Naive B cell (primary cell): ENCODE data around the gene MPI. TPM values are rescaled to one million over a fixed set of nuclear protein-coding genes. Genes with fewer than 3 reads are reported as not detected.

Experiments
- ATAC-seq, 2 donors: fragments of 150-1000 bp; cut with Tn5 transposase; 2 replicates each; pipeline ENCODE4 v1.10.0; 2021; ENCODE audit warnings: low read depth in 2 of 2, mild to moderate bottlenecking in 2 of 2, moderate library complexity in 2 of 2
- DNase-seq: peaks from one replicate; pipeline ENCODE4 v3.0.0; 2022
- H3K27ac Mint-ChIP-seq, 6 donors: one replicate each; pipeline ENCODE4 v1.8.0; 2020 to 2022; ENCODE audit warnings: mild to moderate bottlenecking in 6 of 6, mixed read lengths in 6 of 6, moderate library complexity in 5 of 6, inconsistent platforms in 2 of 6
- H3K27me3 Mint-ChIP-seq, 3 donors: one replicate each; pipeline ENCODE4 v1.8.0; 2021 to 2022; ENCODE audit warnings: mixed read lengths in 3 of 3, mild to moderate bottlenecking in 1 of 3
- H3K36me3 Mint-ChIP-seq, 2 donors: one replicate each; pipeline ENCODE4 v1.8.0; 2020 to 2022; ENCODE audit warnings: mixed read lengths in 2 of 2, inconsistent platforms in 1 of 2, mild to moderate bottlenecking in 1 of 2
- H3K4me1 Mint-ChIP-seq, 3 donors: one replicate each; pipeline ENCODE4 v1.8.0; 2020 to 2022; ENCODE audit warnings: mixed read lengths in 3 of 3, inconsistent platforms in 1 of 3, mild to moderate bottlenecking in 1 of 3, moderate library complexity in 1 of 3
- H3K4me3 Mint-ChIP-seq, 8 donors: one replicate each; pipeline ENCODE4 v1.8.0; 2020 to 2022; ENCODE audit warnings: mild to moderate bottlenecking in 8 of 8, mixed read lengths in 8 of 8, moderate library complexity in 8 of 8, inconsistent platforms in 2 of 8
- H3K9me3 Mint-ChIP-seq, 7 donors: one replicate each; pipeline ENCODE4 v1.8.0; 2020 to 2022; ENCODE audit warnings: mixed read lengths in 7 of 7, mild to moderate bottlenecking in 5 of 7, inconsistent platforms in 2 of 7, moderate library complexity in 1 of 7
- polyA plus RNA-seq, 6 donors: library from polyadenylated mRNA; unstranded; fragments of 300-500 nt; fragmentation: Illumina TruSeq; gene quantifications; one replicate each; pipeline ENCODE4 v1.2.3, GENCODE V29; 2021; ENCODE audit warnings: low read depth in 6 of 6

Gene MPI
- polyA plus RNA-seq, 6 donors from 2014 or later = 54.3 to 70.0 (median 57.7) TPM

- H3K9me3 Mint-ChIP-seq = no peaks in the 10 kb centered on the region
- H3K4me1 Mint-ChIP-seq = peaks cover 10 to 44% (median 19%) of the 10 kb centered on the region in 3 donors
- ATAC-seq (peak; percentile 4 to 6), DNase-seq (no peak)
- no peaks in the 10 kb centered on the region for H3K36me3 Mint-ChIP-seq
- no peaks in the 10 kb centered on the region for H3K27me3 Mint-ChIP-seq
- peak overlapping the region; percentile 88 to 97 (median 94) for H3K4me3 Mint-ChIP-seq
- peak overlapping the region in 5 of 6 donors; percentile 49 to 90 (median 70) for H3K27ac Mint-ChIP-seq
These were observed 47.4 kb downstream of the MPI start for GRCh38 chr15:74937272-74937589.

- Mint-ChIP-seq H3K27ac (peak within 1 kb of the TSS; percentile 75 to 97 (median 94)), H3K4me3 (peak within 1 kb of the TSS; percentile 88 to 97 (median 94)), H3K4me1 (peaks cover 10 to 41% (median 17%) of the 10 kb centered on the region in 3 donors), H3K36me3 (no peaks in the 10 kb centered on the region), H3K9me3 (no peaks in the 10 kb centered on the region), H3K27me3 (peaks cover 0 to under 1% (median 0%) of the 10 kb centered on the region in 3 donors)
- ATAC-seq (peak; percentile 94 to 95), DNase-seq (peak; percentile 93)
These were observed 47.9 kb downstream of the MPI start, which contains the start of gene COX5A for GRCh38 chr15:74937590-74938371. Gene COX5A (minus strand): TSS chr15:74938073. CDS start chr15:74938014, 59 bp downstream.

GRCh38 chr15:74950078-74950908 is 60.5 kb downstream of the MPI start:
- H3K4me3 Mint-ChIP-seq = no peak overlapping the region
- H3K9me3 Mint-ChIP-seq = no peaks in the 10 kb centered on the region
- H3K36me3 Mint-ChIP-seq = no peaks in the 10 kb centered on the region
- peak; percentile 74 to 94 for ATAC-seq
- peak; percentile 74 for DNase-seq
- H3K27me3 Mint-ChIP-seq = peaks cover 6 to 28% (median 15%) of the 10 kb centered on the region in 3 donors
- H3K4me1 Mint-ChIP-seq = peaks cover 4 to 6% (median 5%) of the 10 kb centered on the region in 3 donors
- H3K27ac Mint-ChIP-seq = peak overlapping the region in 1 of 6 donors; percentile 0

- H3K27me3 Mint-ChIP-seq = peaks cover 6 to 35% (median 15%) of the 10 kb centered on the region in 3 donors
- no peaks in the 10 kb centered on the region for H3K9me3 Mint-ChIP-seq
- H3K4me1 Mint-ChIP-seq = peaks cover 6 to 8% (median 7%) of the 10 kb centered on the region in 3 donors
- H3K4me3 Mint-ChIP-seq = no peak overlapping the region
- no peak for ATAC-seq
- no peak overlapping the region for H3K27ac Mint-ChIP-seq
- H3K36me3 Mint-ChIP-seq = no peaks in the 10 kb centered on the region
- DNase-seq = no peak
These were observed 61.2 kb downstream of the MPI start for GRCh38 chr15:74951006-74951405.

Other genes starting within 250 kb of the MPI start
- gene EDC3, start 194.0 kb upstream of the MPI start, polyA plus RNA-seq = 10 to 100 TPM; 14.4 to 30.1 (median 24.1) TPM
- not detected for gene CYP1A1, start 164.5 kb upstream of the MPI start, polyA plus RNA-seq
- gene CYP1A2, start 141.2 kb upstream of the MPI start, polyA plus RNA-seq = not detected
- 100 to 1,000 TPM; 176 to 273 (median 216) TPM for gene CSK, start 108.0 kb upstream of the MPI start, polyA plus RNA-seq
- gene LMAN1L, start 77.2 kb upstream of the MPI start, polyA plus RNA-seq = not detected
- gene CPLX3, start 63.4 kb upstream of the MPI start, polyA plus RNA-seq = not detected
- 10 to 100 TPM in 5 of 6 donors, 1 to 10 TPM in 1; 9.3 to 21.5 (median 13.1) TPM for gene ULK3, start 46.9 kb upstream of the MPI start, polyA plus RNA-seq
- 100 to 1,000 TPM; 102 to 122 (median 110) TPM for gene SCAMP2, start 16.7 kb upstream of the MPI start, polyA plus RNA-seq
- gene FAM219B, start 16.8 kb downstream of the MPI start, polyA plus RNA-seq = 10 to 100 TPM; 16.7 to 31.4 (median 22.2) TPM
- 100 to 1,000 TPM; 250 to 322 (median 270) TPM for gene COX5A, start 48.0 kb downstream of the MPI start, polyA plus RNA-seq
- gene RPP25, start 66.7 kb downstream of the MPI start, polyA plus RNA-seq = 1 to 10 TPM in 5 of 6 donors, under 1 TPM in 1; 0.92 to 3.6 (median 2.7) TPM
- not detected for gene SCAMP5, start 105.5 kb downstream of the MPI start, polyA plus RNA-seq
- gene PPCDC, start 133.5 kb downstream of the MPI start, polyA plus RNA-seq = 1 to 10 TPM; 4.5 to 8.9 (median 7.1) TPM